ENCODE results near the gene CANT1.
"Not testable (repeated sequence)": the region's sequence is repeated elsewhere in the genome, so short reads cannot be mapped to it uniquely, and the experiment has no call there.

Gene CANT1

DNA sequence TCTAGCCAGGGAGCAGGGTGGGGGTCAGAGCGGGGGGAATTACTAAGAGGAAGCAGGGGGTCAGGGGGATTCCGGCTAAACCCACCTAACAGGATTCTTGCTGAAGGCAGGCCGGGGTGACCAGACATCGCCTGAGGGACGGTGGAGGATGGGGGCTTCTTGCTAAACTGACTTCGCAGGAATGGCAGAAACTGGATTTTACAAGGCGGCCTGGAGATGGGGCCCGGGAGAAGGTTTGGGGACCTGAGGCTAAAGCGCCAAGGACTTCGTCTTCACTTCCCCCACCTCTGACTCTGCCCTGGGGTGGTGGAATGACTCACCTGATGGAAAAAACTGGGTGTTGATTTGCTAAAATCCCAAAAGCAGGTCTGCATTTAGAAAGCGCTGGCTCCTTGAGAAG lies 53.3 kb downstream of the CANT1 start:
- DNase-seq: no peak

DNA sequence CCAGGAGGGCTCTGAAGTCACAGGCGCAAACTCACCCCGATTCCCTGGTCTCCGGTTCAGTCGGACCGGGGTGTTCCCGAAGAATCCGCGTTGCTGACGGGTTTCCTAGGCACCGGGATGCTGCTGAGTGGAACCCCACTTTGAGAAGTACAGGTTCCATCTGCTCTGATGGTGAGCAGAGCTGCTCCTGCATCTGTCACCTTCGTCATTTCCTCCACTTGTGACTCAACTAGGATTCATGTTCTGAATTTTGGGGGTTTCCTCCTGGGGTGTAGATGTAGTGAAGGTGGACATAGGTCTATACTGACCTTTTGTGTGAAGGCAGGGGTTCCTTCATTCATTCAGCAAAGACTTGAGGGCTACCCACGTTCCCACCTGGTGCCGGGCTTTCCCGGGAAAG lies 54.9 kb downstream of the CANT1 start:
- DNase-seq: no peak

GRCh38 chr17:78953356-78954350 lies 55.9 kb downstream of the CANT1 start:
- peak; percentile 28 for DNase-seq

DNA sequence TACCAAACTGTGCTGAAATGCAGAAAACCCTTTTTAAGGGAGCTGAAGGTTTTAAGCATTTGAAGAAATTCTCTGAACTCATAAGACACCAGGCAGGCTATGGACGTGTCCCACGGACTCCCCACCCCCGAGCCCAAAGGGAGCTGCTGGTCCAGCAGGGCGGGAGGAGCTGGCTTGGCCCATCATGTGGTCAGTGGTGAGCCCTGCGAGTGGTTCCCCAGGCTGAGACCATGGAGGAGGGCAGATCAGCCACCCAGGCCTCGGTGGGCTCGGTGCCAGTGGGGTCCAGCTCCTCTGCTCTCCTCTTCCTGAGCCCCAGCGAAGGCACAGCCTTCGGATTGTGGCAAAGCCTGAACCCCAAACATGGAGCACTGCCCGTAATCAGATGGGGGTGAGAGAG lies 56.9 kb downstream of the CANT1 start:
- DNase-seq: no peak

DNA sequence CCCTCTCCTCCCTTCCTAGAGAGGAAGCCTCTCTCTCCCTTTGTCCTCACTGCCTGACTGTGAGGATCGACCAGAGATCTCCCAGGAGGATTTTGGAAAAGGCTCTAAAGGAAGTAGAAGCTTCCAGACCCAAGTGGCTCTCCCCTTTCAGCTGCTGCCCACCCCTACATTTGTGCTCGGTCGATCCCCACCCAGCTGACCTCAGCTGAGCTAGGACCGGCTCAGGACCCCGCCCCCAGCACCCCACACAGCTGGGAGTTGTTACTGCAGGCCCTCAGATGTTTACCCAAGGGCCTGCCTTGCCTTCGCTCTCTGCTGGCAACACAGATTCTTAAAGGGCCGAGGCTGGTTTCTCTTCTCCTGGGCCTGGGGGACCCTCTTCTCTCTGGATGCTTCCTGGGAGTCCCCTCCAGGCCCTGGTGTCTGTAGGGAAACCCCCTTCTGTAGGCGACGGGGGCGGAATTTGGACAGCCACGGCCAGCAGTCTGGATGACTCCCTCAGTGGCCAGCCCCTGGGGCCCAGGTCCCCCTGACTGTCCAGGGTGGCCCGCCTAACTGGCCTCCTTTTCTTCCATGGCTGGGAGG lies 57.5 kb downstream of the CANT1 start:
- DNase-seq: peak; percentile 19

- no peak for DNase-seq
Measured at GRCh38 chr17:78950870-78951269, 58.7 kb downstream of the CANT1 start.

GRCh38 chr17:78947235-78948149 lies 62.1 kb downstream of the CANT1 start:
- no peak for DNase-seq

DNA sequence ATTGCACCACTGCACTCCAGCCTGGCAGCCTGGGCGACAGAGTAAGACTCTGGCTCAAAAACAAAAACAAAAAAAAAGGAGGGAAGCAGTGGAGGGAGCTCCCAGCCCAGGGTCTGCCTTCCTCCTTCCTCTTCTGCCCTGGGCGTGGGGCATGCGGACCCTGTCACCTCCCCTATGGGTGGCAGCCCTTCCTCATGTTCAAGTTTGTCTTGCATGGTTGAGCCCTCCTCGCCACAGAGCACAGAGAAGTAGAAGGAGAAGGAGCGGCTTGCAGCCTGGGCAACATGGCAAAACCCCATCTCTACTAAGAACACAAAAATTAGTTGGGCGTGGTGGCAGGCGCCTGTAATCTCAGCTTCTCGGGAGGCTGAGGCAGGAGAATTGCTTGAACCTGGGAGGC lies 62.9 kb downstream of the CANT1 start:
- DNase-seq: no peak

- DNase-seq: no peak
Measured at GRCh38 chr17:78946131-78946530, 63.4 kb downstream of the CANT1 start.

GRCh38 chr17:78945455-78945854 lies 64.1 kb downstream of the CANT1 start:
- not testable (repeated sequence) for DNase-seq

DNA sequence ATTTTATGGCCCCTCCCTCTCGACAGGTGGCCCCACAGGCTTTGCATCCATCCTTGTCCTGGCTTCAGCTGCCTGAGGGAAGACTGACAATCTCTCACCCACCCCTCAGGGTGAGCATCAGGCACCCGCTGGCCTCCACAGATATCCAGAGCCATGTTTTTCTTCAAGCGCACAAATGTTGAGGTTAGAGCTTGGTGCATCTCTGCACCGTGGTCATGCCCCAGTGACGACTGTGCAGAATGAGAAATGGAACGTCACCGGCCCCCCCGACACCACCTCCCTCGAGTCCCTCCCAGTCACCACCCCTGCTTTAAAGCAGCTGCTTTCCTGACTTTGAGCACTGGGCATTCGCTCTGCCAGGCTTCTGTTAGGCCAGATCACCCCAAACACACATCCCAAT lies 64.6 kb downstream of the CANT1 start:
- DNase-seq: no peak

GRCh38 chr17:78944026-78944425 lies 65.5 kb downstream of the CANT1 start:
- DNase-seq: no peak

Data from fibroblast of skin of abdomen (primary cell).